Suprapubic skin (tissue), 4 donors: ENCODE measurements around the gene PKP3. TPM values are rescaled to one million over a fixed set of nuclear protein-coding genes. Genes with fewer than 3 reads are reported as not detected.

Experiments used
- DNase-seq, 2 donors: peaks; one replicate each; pipeline ENCODE4 v3.0.0-alpha.2; 2019; ENCODE audit warnings: low spot score in 2 of 2
- H3K27ac ChIP-seq: fragments of 200-600 bp; sonication (generic); one replicate; pipeline ENCODE4 v1.5.1; 2019
- H3K27me3 ChIP-seq: fragments of 200-600 bp; sonication (generic); one replicate; pipeline ENCODE4 v1.5.1; 2019
- H3K36me3 ChIP-seq: fragments of 200-600 bp; sonication (generic); one replicate; pipeline ENCODE4 v1.5.1; 2019
- H3K4me1 ChIP-seq: fragments of 200-600 bp; sonication (generic); one replicate; pipeline ENCODE4 v1.5.1; 2019
- H3K4me3 ChIP-seq: fragments of 200-600 bp; sonication (generic); one replicate; pipeline ENCODE4 v1.5.1; 2019; ENCODE audit warnings: mild to moderate bottlenecking
- H3K9me3 ChIP-seq: fragments of 200-600 bp; sonication (generic); one replicate; pipeline ENCODE4 v1.5.1; 2019
- EP300 ChIP-seq: sonication (generic); formaldehyde crosslinking; IDR thresholded peaks from one replicate; pipeline ENCODE4 v1.6.1; 2017; ENCODE audit warnings: antibody characterized with exemption
- POLR2A ChIP-seq, 2 donors: fragments of 450-650 bp; IDR thresholded peaks; one replicate each; pipeline ENCODE4 v1.6.1; 2017; ENCODE audit warnings: antibody characterized with exemption in 2 of 2, mild to moderate bottlenecking in 2 of 2, moderate library complexity in 2 of 2
- POLR2AphosphoS5 ChIP-seq, 3 donors: sonication (generic); formaldehyde crosslinking; IDR thresholded peaks; one replicate each; pipeline ENCODE4 v1.6.1; 2017; ENCODE audit warnings: antibody characterized with exemption in 3 of 3
- WGBS: methylation state at CpG from one replicate; pipeline ENCODE4 v1.1.5; 2018; 5-methylcytosine and 5-hydroxymethylcytosine counted together
- total RNA-seq, 4 donors: library from RNA; depleted of rRNA; stranded (reverse); fragments of >200 nt; gene quantifications; one replicate each; pipeline ENCODE4 v1.1.0, GENCODE V29; 2016
- TF ChIP-seq, protein P1 (sequence below), 2 donors: fragments of 200-600 bp in 1 of 2; fragments of 450-650 bp in 1 of 2; sonication (generic) in 1 of 2; IDR thresholded peaks; one replicate each; pipeline ENCODE4 v1.5.1; 2016 to 2019; ENCODE audit warnings: antibody characterized with exemption in 2 of 2, mild to moderate bottlenecking in 1 of 2, moderate library complexity in 1 of 2

The PKP3 gene
- total RNA-seq, 4 donors from 2014 or later, result 318 to 486 (median 428) TPM

DNA sequence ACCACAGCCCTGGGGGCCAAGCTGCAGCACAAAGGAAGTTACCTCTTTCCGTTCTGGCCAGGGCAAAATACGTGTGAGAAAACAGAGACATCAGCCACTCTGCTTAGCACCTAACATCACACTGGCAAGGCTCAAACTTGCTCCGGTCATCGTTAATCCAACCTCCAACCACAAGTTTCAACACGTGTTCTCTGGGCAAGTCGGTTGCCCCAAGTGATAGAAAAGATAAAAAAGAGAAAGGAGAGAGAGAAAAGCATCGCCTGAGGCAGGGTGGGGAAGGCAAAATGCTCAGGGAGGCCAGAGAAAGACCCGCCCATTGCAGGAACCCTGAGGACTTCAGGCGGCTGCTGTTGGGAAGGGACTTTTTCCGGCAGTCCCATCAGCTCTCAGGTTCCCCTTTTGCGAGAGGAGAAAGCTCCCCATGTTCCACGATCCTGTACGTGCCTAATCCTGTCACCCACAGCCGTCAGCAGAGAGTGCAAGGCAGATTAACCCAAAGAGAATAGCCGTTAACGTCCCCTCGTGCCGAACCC is 43.2 kb upstream of the PKP3 start:
- Histone ChIP-seq H3K4me3 (no peak overlapping the region), H3K4me1 (peaks cover 45% of the 10 kb centered on the region), H3K36me3 (no peaks in the 10 kb centered on the region), H3K9me3 (no peaks in the 10 kb centered on the region), H3K27ac (peak overlapping the region; percentile 5), H3K27me3 (no peaks in the 10 kb centered on the region)
- TF ChIP-seq, protein P1, sequence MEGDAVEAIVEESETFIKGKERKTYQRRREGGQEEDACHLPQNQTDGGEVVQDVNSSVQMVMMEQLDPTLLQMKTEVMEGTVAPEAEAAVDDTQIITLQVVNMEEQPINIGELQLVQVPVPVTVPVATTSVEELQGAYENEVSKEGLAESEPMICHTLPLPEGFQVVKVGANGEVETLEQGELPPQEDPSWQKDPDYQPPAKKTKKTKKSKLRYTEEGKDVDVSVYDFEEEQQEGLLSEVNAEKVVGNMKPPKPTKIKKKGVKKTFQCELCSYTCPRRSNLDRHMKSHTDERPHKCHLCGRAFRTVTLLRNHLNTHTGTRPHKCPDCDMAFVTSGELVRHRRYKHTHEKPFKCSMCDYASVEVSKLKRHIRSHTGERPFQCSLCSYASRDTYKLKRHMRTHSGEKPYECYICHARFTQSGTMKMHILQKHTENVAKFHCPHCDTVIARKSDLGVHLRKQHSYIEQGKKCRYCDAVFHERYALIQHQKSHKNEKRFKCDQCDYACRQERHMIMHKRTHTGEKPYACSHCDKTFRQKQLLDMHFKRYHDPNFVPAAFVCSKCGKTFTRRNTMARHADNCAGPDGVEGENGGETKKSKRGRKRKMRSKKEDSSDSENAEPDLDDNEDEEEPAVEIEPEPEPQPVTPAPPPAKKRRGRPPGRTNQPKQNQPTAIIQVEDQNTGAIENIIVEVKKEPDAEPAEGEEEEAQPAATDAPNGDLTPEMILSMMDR (IDR thresholded peaks at IDR 0.05), result no peak
- no peak for TF ChIP-seq EP300
- no peak for TF ChIP-seq POLR2AphosphoS5 (IDR thresholded peaks at IDR 0.05)
- no peak for TF ChIP-seq POLR2A (IDR thresholded peaks at IDR 0.05)
- 35% methylated on average over 13 of the region's 18 CpGs for WGBS
- peak in 1 of 2 donors; percentile 69 for DNase-seq

DNA sequence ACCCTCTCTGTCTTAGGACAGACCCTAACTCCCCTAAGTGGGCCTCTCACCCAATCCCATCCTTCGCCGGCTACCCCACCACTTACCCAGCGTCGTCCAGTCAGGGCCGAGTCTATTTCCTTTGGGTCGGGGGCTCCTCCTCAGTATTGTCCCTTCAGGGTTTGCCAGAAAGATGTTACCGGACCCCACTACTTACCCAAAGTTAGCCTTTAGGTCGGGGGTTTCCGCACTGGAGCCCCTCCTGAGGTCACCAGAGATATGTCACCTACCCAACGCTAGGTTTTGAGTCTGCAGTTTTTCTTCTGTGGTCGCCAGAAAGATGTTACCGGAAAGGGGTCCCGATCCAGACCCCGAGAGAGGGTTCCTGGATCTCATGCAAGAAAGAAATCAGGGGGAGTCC is 42.6 kb upstream of the PKP3 start:
- no peak for TF ChIP-seq POLR2AphosphoS5 (IDR thresholded peaks at IDR 0.05)
- no peak for TF ChIP-seq EP300
- no peak for TF ChIP-seq POLR2A (IDR thresholded peaks at IDR 0.05)
- TF ChIP-seq, protein P1 (IDR thresholded peaks at IDR 0.05), result no peak
- H3K27me3 ChIP-seq, result no peaks in the 10 kb centered on the region
- peak in 1 of 2 donors; percentile 72 for DNase-seq
- H3K4me1 ChIP-seq, result peaks cover 46% of the 10 kb centered on the region
- no peaks in the 10 kb centered on the region for H3K9me3 ChIP-seq
- peak overlapping the region; percentile 5 for H3K27ac ChIP-seq
- H3K4me3 ChIP-seq, result no peak overlapping the region
- 97% methylated on average over 14 of the region's 14 CpGs for WGBS
- no peaks in the 10 kb centered on the region for H3K36me3 ChIP-seq

DNA sequence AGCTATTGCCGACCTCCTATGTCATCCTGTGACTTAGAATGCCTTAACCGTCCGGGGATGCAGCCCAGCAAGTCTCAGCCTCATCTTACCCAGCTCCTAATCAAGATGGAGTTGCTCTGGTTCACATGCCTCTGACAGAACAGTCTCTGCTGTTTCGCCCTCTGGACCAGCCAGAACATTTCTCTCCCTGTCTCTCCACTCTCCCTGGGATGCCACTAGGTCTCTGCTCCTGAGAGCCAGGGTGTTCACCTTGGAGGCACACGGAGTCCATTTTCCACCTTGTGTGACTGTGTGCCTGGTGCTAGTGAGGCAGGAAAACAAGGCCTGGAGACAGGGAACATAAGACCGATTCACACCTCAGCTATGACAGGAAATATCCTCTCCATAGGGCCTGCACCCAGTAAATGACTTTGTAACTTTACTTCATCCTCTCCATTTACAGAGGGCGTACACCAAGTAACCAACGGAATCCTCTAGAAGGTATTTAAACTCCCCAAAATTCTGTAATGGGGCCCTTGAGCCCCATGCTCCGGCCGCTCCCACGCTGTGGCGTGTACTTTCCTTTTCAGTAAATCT is 41.5 kb upstream of the PKP3 start:
- H3K27ac ChIP-seq, result peak overlapping the region; percentile 96
- no peaks in the 10 kb centered on the region for H3K36me3 ChIP-seq
- no peaks in the 10 kb centered on the region for H3K9me3 ChIP-seq
- 88% methylated on average over 12 of the region's 12 CpGs for WGBS
- peaks cover 46% of the 10 kb centered on the region for H3K4me1 ChIP-seq
- TF ChIP-seq, protein P1 (IDR thresholded peaks at IDR 0.05), result no peak
- TF ChIP-seq EP300 (no peak), POLR2AphosphoS5 (IDR thresholded peaks at IDR 0.05) (no peak), POLR2A (IDR thresholded peaks at IDR 0.05) (no peak)
- no peak overlapping the region for H3K4me3 ChIP-seq
- peak in 1 of 2 donors; percentile 65 for DNase-seq
- no peaks in the 10 kb centered on the region for H3K27me3 ChIP-seq

DNA sequence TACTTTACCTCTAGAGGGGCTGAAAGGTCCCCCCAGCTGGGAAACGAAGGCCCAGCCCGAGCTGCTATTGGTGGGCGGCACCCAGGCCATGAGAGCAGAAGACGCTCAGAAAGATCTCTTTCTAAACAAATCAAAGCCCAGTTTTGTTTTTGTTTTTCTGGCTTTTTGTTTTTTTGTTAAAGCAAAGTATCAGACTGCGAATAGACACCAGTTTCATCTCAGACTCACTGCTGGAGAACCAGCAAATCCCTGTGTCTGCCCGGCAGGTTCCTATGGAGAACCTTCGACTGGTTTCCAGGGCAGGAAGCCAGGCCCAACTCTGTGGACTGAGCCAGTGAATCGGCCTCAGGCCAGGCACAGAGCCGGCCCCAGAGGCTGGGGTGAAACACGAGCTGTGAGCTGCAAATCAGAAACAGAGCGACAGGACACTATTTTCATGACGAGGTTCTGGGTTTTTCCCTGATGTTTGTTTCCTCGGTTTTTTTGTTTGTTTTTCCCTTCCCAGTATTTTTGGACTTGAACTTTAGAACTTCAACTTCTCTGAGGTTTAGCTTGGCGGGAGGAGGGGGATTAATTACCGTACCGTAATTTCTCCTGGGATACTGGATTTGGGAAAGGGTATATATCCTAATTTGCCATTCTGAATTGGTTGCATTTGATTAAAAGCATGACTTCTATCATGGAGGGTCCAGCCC is 40.7 kb upstream of the PKP3 start:
- peak; percentile 88 to 92 for DNase-seq
- H3K4me1 ChIP-seq, result peaks cover 46% of the 10 kb centered on the region
- TF ChIP-seq EP300, result no peak
- TF ChIP-seq, protein P1 (IDR thresholded peaks at IDR 0.05), result no peak
- TF ChIP-seq POLR2AphosphoS5 (IDR thresholded peaks at IDR 0.05), result peak in 1 of 3 donors; percentile 68
- TF ChIP-seq POLR2A (IDR thresholded peaks at IDR 0.05), result no peak
- peaks cover 3% of the 10 kb centered on the region for H3K27me3 ChIP-seq
- 21% methylated on average over 16 of the region's 16 CpGs for WGBS
- peak overlapping the region; percentile 96 for H3K27ac ChIP-seq
- H3K4me3 ChIP-seq, result no peak overlapping the region
- no peaks in the 10 kb centered on the region for H3K9me3 ChIP-seq
- no peaks in the 10 kb centered on the region for H3K36me3 ChIP-seq
